Dendritic cell treated with granulocyte-macrophage colony-stimulating factor and Interleukin-4, amounts not matched to agents 40 ng/mL and 50 ng/mL, for 4 days (primary cell): ENCODE results near the gene CCSER1.
"Not testable (repeated sequence)": the region's sequence is repeated elsewhere in the genome, so short reads cannot be mapped to it uniquely, and the experiment has no call there.

Experiments used
- H3K27ac Mint-ChIP-seq: one replicate; pipeline ENCODE4 v1.8.0; 2022; ENCODE audit warnings: mild to moderate bottlenecking, mixed read lengths
- H3K27me3 Mint-ChIP-seq: one replicate; pipeline ENCODE4 v1.8.0; 2022; ENCODE audit warnings: mild to moderate bottlenecking, mixed read lengths
- H3K36me3 Mint-ChIP-seq: one replicate; pipeline ENCODE4 v1.8.0; 2022; ENCODE audit warnings: low read depth, mixed read lengths
- H3K4me1 Mint-ChIP-seq: one replicate; pipeline ENCODE4 v1.8.0; 2022; ENCODE audit warnings: low read depth, mixed read lengths
- H3K4me3 Mint-ChIP-seq: one replicate; pipeline ENCODE4 v1.8.0; 2022; ENCODE audit warnings: mild to moderate bottlenecking, moderate library complexity, mixed read lengths
- H3K9me3 Mint-ChIP-seq: one replicate; pipeline ENCODE4 v1.8.0; 2022; ENCODE audit warnings: mixed read lengths
- intact Hi-C: fragments of 100-400 bp; cut with micrococcal nuclease; formaldehyde crosslinking; loops from one replicate; pipeline ENCODE4 v1.15.0; 2022

The CCSER1 gene

DNA sequence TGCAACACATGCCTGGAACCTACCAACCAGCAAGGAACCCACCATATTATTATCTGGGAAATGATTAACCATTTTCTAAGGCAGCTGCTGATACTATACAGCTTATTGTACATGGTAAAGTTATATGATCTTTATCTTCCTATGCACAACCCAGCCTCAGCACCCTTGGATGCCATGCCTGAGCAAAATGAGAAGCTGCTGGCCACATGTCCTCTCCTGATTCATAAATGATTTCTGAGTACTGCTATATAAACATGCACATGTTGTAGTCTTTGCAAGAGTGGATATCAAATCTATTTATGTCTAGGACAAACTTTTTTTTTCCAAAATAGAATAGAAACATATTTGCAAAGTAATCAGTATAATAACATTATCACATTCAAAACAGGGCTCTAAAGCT is 1043.6 kb downstream of the CCSER1 start:
- intact Hi-C loops = no loop called here
- H3K4me1 Mint-ChIP-seq = no peaks in the 10 kb centered on the region
- no peak overlapping the region for H3K4me3 Mint-ChIP-seq
- no peaks in the 10 kb centered on the region for H3K27me3 Mint-ChIP-seq
- H3K27ac Mint-ChIP-seq = no peak overlapping the region
- peaks cover 9% of the 10 kb centered on the region for H3K9me3 Mint-ChIP-seq
- no peaks in the 10 kb centered on the region for H3K36me3 Mint-ChIP-seq

DNA sequence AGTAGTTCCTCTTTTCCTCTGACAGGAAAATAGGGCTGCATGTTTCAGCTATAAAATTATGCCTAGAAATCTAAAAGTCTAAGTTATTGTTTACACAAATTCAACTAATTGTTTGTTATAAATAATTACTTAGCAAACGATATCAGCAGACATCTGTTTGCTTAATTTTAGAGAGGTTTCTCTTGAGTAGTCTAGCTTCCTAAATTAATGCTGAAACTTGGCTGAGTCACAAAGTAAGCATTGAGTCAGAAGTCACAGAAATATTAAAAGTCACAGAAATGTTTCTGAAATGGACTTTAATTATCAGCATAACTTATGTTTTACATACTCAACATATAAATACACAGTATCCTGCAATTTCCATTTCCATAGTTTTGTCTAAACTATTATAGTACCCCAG is 1044.0 kb downstream of the CCSER1 start:
- no peak overlapping the region for H3K27ac Mint-ChIP-seq
- peaks cover 9% of the 10 kb centered on the region for H3K9me3 Mint-ChIP-seq
- H3K4me1 Mint-ChIP-seq = no peaks in the 10 kb centered on the region
- H3K27me3 Mint-ChIP-seq = no peaks in the 10 kb centered on the region
- intact Hi-C loops = no loop called here
- no peaks in the 10 kb centered on the region for H3K36me3 Mint-ChIP-seq
- H3K4me3 Mint-ChIP-seq = no peak overlapping the region

DNA sequence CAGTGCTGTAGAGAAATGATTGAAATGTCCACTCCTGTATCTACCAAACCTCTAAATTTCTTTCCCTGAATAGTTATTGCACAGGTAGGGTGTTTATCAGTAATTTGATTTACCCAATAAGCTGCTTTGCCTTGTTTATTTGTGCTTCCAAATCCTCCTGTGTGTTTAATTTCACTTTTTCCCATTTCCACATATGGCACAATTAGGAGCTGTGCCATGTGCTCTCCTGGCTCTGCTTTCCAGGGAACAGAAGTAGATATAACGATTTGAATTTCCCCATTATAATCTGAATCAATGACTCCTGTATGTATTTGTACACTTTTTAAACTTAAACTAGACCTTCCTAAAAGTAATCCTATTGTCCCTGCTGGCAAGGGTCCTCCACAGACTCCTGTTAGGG is 1057.9 kb downstream of the CCSER1 start:
- H3K9me3 Mint-ChIP-seq = peaks cover 47% of the 10 kb centered on the region
- H3K27ac Mint-ChIP-seq, H3K27me3 Mint-ChIP-seq, H3K4me1 Mint-ChIP-seq, H3K36me3 Mint-ChIP-seq, H3K4me3 Mint-ChIP-seq, intact Hi-C loops: not testable (repeated sequence)

DNA sequence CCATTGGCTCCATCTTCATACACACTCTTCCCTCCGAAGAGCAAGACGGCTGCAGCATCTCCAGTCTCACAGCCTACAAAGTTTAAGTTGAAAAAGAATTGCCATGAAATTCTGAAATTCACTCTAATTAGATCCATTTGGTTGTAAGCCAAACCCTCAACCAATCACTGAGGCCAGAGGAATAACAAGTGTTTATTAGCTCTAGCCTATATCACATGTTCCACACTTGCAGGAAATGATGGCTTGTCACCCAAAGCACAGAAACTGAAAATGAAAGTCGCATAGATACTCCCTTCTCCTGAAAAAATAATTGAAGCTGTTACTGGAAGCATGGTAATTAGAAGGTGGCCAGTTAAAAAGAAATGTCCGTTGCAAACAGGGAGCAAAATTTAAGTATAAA is 1071.8 kb downstream of the CCSER1 start:
- intact Hi-C loops = no loop called here
- Mint-ChIP-seq H3K4me3 (no peak overlapping the region), H3K27me3 (no peaks in the 10 kb centered on the region), H3K36me3 (no peaks in the 10 kb centered on the region), H3K9me3 (peaks cover 20% of the 10 kb centered on the region), H3K4me1 (no peaks in the 10 kb centered on the region), H3K27ac (no peak overlapping the region)

DNA sequence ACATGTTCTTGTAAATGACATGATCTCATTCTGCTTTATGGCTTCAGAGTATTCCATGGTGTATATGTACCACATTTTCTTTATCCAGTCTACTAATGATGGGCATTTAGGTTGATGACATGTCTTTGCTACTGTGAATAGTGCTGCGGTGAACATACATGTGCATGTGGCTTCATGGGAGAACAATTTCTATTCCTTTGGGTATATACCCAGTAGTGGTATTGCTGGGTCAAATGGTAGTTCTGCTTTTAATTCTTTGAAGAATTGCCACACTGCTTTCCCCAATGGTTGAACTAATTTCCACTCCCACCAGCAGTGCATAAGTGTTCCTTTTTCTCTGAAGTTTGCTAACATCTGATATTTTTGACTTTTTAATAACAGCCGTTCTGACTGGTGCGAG is 1080.3 kb downstream of the CCSER1 start:
- H3K27me3 Mint-ChIP-seq = no peaks in the 10 kb centered on the region
- H3K4me1 Mint-ChIP-seq = no peaks in the 10 kb centered on the region
- H3K36me3 Mint-ChIP-seq = no peaks in the 10 kb centered on the region
- intact Hi-C loops = no loop called here
- peaks cover 23% of the 10 kb centered on the region for H3K9me3 Mint-ChIP-seq
- H3K4me3 Mint-ChIP-seq = no peak overlapping the region
- no peak overlapping the region for H3K27ac Mint-ChIP-seq

DNA sequence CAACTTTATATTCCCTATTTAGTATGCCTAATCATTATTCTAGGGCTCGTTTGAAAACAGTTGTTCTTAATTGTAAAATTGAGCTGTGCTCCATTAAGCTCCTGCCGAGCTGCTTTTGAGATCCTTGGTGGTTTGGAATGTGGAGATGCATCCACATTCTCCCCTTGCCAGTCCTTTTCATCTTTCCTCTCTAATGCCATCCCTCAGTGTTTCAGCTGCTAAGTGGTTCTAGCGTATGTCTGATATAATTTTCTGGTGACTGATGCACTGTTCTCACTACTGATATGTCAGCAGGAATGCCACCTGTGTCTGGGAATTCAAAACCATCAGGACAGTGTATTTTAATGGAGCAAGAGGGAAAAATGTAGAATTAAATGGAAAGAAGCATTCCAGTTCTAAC is 1085.0 kb downstream of the CCSER1 start:
- intact Hi-C loops = no loop called here
- Mint-ChIP-seq H3K4me1 (no peaks in the 10 kb centered on the region), H3K36me3 (no peaks in the 10 kb centered on the region), H3K27me3 (no peaks in the 10 kb centered on the region), H3K4me3 (no peak overlapping the region), H3K27ac (no peak overlapping the region), H3K9me3 (peaks cover 36% of the 10 kb centered on the region)

DNA sequence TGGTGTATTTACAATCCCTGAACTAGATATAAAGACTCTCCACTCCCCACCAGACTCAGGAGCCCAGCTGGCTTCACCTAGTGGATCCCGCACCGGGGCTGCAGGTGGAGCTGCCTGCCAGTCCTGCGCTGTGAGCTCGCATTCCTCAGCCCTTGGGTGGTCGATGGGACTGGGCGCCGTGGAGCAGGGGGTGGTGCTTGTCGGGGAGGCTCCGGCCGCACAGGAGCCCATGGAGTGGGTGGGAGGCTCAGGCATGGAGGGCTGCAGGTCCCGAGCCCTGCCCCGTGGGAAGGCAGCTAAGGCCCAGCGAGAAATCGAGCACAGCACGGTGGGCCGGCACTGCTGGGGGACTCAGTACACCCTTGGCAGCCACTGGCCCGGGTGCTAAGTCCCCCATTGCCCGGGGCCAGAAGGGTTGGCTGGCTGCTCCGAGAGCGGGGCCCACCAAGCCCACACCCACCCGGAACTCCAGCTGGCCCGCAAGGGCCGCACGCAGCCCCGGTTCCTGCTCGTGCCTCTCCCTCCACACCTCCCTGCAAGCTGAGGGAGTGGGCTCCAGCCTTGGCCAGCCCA is 1090.7 kb downstream of the CCSER1 start:
- not testable (repeated sequence) for H3K4me3 Mint-ChIP-seq, H3K4me1 Mint-ChIP-seq, H3K36me3 Mint-ChIP-seq

DNA sequence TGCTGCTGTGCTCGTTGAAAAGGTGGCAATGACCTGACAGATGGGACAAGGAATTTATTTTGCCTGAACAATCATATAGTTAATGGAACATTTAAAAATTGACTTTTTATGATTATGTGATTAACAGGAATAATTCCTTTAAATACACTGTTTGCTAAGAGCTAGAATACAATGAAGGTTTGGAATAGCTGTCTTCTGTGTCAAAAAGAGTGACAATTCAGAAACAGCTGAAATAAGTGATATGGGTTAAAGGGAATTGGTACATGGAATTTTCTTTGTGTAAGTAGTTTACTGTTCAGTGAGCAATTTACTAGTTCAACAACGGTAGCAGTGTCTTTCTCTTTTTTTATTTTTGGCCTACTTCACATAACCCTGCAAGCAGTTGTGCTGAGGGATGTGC is 1093.1 kb downstream of the CCSER1 start:
- intact Hi-C loops = no loop called here
- Mint-ChIP-seq H3K4me3 (no peak overlapping the region), H3K27ac (no peak overlapping the region), H3K9me3 (peaks cover 39% of the 10 kb centered on the region), H3K27me3 (no peaks in the 10 kb centered on the region), H3K36me3 (no peaks in the 10 kb centered on the region), H3K4me1 (no peaks in the 10 kb centered on the region)

More for the DNA sequence above, 1090.7 kb downstream of the CCSER1 start:
- H3K27me3 Mint-ChIP-seq, H3K27ac Mint-ChIP-seq, intact Hi-C loops: not testable (repeated sequence)
- peaks cover 39% of the 10 kb centered on the region for H3K9me3 Mint-ChIP-seq

DNA sequence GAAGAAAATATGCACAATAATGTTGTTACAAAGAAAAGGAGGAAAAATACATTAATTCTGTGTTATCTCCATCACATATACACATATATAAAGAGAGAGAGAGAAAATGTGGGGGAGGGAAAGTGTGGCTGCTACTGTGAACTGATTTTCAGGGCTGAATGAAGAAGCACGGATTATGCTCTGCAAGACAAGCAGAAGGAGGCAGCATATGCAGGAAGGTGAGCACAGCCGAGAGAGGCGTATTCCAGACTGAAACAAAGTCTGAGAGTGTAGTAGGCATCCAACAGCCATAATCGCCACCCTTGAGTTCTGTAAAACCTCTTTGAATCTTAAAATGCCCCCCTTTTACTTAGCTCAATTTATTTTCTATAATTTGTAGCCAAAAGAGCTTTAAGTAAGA is 1094.8 kb downstream of the CCSER1 start:
- no peaks in the 10 kb centered on the region for H3K4me1 Mint-ChIP-seq
- no peaks in the 10 kb centered on the region for H3K27me3 Mint-ChIP-seq
- no peak overlapping the region for H3K4me3 Mint-ChIP-seq
- H3K27ac Mint-ChIP-seq = no peak overlapping the region
- H3K36me3 Mint-ChIP-seq = no peaks in the 10 kb centered on the region
- intact Hi-C loops = no loop called here
- peaks cover 28% of the 10 kb centered on the region for H3K9me3 Mint-ChIP-seq

DNA sequence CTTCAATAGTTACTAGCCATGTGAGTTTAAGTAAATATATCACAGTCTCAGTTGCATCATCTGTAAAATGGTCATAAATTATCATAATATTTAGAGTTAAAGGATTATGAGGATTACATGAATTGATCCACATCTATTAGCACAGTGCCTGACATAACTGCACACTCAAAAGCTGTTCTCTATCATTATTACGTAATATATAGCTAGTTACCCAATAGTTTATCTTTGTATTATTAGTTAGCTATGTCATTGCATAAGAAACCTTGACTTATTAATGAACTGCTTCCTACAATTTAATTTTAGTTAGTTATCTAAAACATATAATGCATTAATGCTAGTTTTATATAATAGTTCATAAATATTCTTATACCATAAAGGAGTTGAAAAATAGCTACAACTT is 1099.7 kb downstream of the CCSER1 start:
- no peak overlapping the region for H3K4me3 Mint-ChIP-seq
- no peaks in the 10 kb centered on the region for H3K4me1 Mint-ChIP-seq
- H3K36me3 Mint-ChIP-seq = no peaks in the 10 kb centered on the region
- no peaks in the 10 kb centered on the region for H3K27me3 Mint-ChIP-seq
- intact Hi-C loops = no loop called here
- no peaks in the 10 kb centered on the region for H3K9me3 Mint-ChIP-seq
- no peak overlapping the region for H3K27ac Mint-ChIP-seq

DNA sequence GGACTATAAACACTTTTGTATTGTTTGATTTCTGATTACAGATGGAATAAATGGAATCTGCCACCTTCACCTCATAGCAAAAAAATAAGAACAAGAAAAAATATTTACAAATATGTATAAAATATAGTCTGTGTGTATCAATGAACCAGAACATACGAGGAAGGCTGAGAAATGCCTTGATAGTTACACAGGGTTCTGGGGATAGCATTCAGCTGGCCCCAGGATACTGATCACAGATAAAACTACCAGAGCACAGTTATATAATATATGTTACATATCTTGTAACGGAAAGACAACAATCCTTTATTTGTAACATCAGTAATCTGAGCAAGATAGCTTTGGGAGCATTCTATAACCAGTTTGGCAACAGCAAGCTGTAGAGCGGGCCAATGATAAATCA is 1101.5 kb downstream of the CCSER1 start:
- H3K4me1 Mint-ChIP-seq = no peaks in the 10 kb centered on the region
- H3K36me3 Mint-ChIP-seq = no peaks in the 10 kb centered on the region
- intact Hi-C loops = no loop called here
- H3K27ac Mint-ChIP-seq = no peak overlapping the region
- H3K4me3 Mint-ChIP-seq = no peak overlapping the region
- H3K27me3 Mint-ChIP-seq = no peaks in the 10 kb centered on the region
- peaks cover 9% of the 10 kb centered on the region for H3K9me3 Mint-ChIP-seq

DNA sequence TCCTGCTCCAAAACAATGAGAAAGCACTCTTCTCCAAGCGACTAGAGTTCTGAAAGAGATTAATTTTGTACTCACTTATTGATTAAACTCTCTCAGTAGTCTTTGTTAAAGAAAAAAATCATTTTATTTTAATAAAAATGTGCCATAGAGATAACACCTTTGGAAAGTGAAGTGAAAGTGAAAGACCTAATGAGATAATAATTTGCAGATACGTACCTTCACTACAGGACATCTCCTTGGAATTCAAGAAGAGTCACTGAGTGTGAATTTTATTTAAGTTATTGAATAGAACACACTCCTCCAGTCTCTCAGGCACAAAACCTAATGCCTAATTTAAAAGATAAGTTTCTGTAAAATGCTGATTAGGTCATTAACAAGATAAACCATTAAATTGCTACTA is 1106.0 kb downstream of the CCSER1 start:
- H3K4me3 Mint-ChIP-seq = no peak overlapping the region
- no peaks in the 10 kb centered on the region for H3K4me1 Mint-ChIP-seq
- H3K27me3 Mint-ChIP-seq = no peaks in the 10 kb centered on the region
- intact Hi-C loops = no loop called here
- no peak overlapping the region for H3K27ac Mint-ChIP-seq
- peaks cover 14% of the 10 kb centered on the region for H3K9me3 Mint-ChIP-seq
- H3K36me3 Mint-ChIP-seq = no peaks in the 10 kb centered on the region

DNA sequence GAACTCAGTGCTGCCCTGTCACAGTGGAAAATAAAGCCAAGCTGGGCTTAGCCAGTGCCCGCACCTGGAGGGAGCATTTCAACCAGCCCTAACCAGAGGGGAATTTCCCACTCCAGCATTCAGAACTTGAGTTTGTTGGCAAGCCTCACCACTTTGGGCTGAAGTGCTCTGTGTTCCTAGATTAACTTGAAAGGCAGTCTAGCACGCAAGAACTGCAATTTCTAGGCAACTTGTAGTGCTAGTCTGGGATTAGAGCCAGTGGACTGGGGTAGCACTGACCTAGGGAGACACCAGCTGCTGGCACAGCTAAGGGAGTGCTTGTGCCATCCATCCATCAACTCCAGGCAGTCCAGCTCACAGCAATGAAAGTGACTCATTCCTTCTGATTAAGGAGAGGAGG is 1115.9 kb downstream of the CCSER1 start:
- Mint-ChIP-seq H3K4me1 (no peaks in the 10 kb centered on the region), H3K27me3 (no peaks in the 10 kb centered on the region), H3K9me3 (peaks cover 43% of the 10 kb centered on the region), H3K36me3 (no peaks in the 10 kb centered on the region), H3K27ac (no peak overlapping the region), H3K4me3 (no peak overlapping the region)
- intact Hi-C loops = no loop called here

DNA sequence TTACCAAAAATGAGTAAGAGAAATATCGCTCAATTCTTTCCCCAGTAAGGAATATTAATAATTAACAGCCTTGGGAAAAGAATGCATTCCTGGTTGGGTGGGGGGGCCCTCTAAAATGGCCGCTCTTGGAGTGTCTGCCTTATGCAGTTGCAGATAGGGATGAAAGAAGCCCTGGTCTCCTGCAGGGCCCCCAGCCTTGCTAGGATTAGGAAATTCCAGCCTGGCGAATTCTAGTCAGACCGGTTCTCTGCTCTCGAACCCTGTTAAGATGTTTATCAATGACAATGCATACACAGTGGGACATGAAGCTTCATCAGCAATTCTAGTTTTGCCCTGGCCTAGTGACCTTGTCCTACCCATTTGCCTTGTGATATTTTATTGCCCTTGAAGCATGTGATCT is 1128.8 kb downstream of the CCSER1 start:
- H3K27me3 Mint-ChIP-seq = no peaks in the 10 kb centered on the region
- H3K4me3 Mint-ChIP-seq = no peak overlapping the region
- H3K9me3 Mint-ChIP-seq = peaks cover 1% of the 10 kb centered on the region
- intact Hi-C loops = no loop called here
- no peaks in the 10 kb centered on the region for H3K4me1 Mint-ChIP-seq
- H3K36me3 Mint-ChIP-seq = no peaks in the 10 kb centered on the region
- no peak overlapping the region for H3K27ac Mint-ChIP-seq

DNA sequence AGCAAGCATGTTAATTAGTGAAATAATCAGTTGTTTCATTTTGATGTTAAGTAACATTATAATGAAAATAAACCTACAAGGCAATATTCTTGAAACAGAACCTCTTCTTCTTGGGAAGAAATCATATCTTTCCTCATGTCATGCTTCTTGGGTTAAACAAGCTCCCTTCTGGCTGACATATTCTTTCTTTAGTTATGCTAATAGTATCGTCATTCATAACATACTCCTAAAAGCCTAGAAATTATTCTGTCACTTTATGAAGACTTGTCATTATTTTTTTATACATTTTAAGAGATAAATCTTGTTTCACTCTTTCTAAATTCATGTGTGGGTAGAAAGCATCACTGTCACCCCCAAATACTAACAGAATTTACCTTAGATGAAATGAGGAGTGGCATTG is 1129.6 kb downstream of the CCSER1 start:
- peaks cover 7% of the 10 kb centered on the region for H3K9me3 Mint-ChIP-seq

More for the DNA sequence above, 1129.6 kb downstream of the CCSER1 start:
- H3K27ac Mint-ChIP-seq = no peak overlapping the region
- H3K27me3 Mint-ChIP-seq = no peaks in the 10 kb centered on the region
- intact Hi-C loops = no loop called here
- no peak overlapping the region for H3K4me3 Mint-ChIP-seq
- no peaks in the 10 kb centered on the region for H3K4me1 Mint-ChIP-seq
- no peaks in the 10 kb centered on the region for H3K36me3 Mint-ChIP-seq
